CD4-positive, alpha-beta memory T cell (primary cell): ENCODE measurements around the gene CHCHD5. TPM values are rescaled to one million over a fixed set of nuclear protein-coding genes. Genes with fewer than 3 reads are reported as not detected.
"Not testable (repeated sequence)": the region's sequence is repeated elsewhere in the genome, so short reads cannot be mapped to it uniquely, and the experiment has no call there.

Experiments used
- CTCF ChIA-PET: fragments of 350-600 bp; sonication (Branson Sonifier 250); formaldehyde crosslinking; loops from one replicate; lab custom pipeline; 2021; ENCODE audit warnings: inconsistent platforms; ENCODE audit not compliant: partially characterized antibody; lab: Charles Lee
- POLR2A ChIA-PET: fragments of 350-600 bp; sonication (Branson Sonifier 250); formaldehyde crosslinking; loops from one replicate; lab custom pipeline; 2021; ENCODE audit not compliant: partially characterized antibody; lab: Charles Lee
- DNase-seq, 5 donors: peaks; one replicate each; pipeline versions ENCODE4 v3.0.0 to v3.0.0-alpha.2; 2020 to 2022; ENCODE audit warnings: mixed read lengths in 1 of 5
- H3K27ac ChIP-seq: one replicate; pipeline ENCODE4 v1.7.0; 2013; ENCODE audit warnings: low read depth, low read length
- H3K27me3 ChIP-seq: 2 replicates; pipeline ENCODE4 v1.7.0; 2013; ENCODE audit warnings: mild to moderate bottlenecking, low read length, moderate library complexity; ENCODE audit not compliant: insufficient read depth
- H3K36me3 ChIP-seq: 2 replicates; pipeline ENCODE4 v1.7.0; 2013; ENCODE audit warnings: mild to moderate bottlenecking, low read length, moderate library complexity; ENCODE audit not compliant: insufficient read depth
- H3K4me1 ChIP-seq: 2 replicates; pipeline ENCODE4 v1.7.0; 2013; ENCODE audit warnings: mild to moderate bottlenecking, low read length, moderate library complexity; ENCODE audit not compliant: insufficient read depth
- H3K4me3 ChIP-seq, 2 donors: one replicate each; pipeline ENCODE4 v1.7.0; 2013; ENCODE audit warnings: low read length in 2 of 2, mild to moderate bottlenecking in 1 of 2
- H3K9me3 ChIP-seq, 2 donors: one replicate each; pipeline ENCODE4 v1.7.0; 2013; ENCODE audit warnings: low read length in 2 of 2, control low read depth in 1 of 2; ENCODE audit not compliant: control insufficient read depth in 1 of 2
- H3K27ac Mint-ChIP-seq, 7 donors: one replicate each; pipeline ENCODE4 v1.8.0; 2020 to 2021; ENCODE audit warnings: mixed read lengths in 7 of 7, mild to moderate bottlenecking in 6 of 7, inconsistent platforms in 3 of 7, moderate library complexity in 3 of 7
- H3K27me3 Mint-ChIP-seq, 2 donors: one replicate each; pipeline ENCODE4 v1.8.0; 2020 to 2021; ENCODE audit warnings: mixed read lengths in 2 of 2
- H3K36me3 Mint-ChIP-seq, 2 donors: one replicate each; pipeline ENCODE4 v1.8.0; 2020 to 2021; ENCODE audit warnings: mixed read lengths in 2 of 2, inconsistent platforms in 1 of 2, mild to moderate bottlenecking in 1 of 2
- H3K4me1 Mint-ChIP-seq, 4 donors: one replicate each; pipeline ENCODE4 v1.8.0; 2020 to 2021; ENCODE audit warnings: mixed read lengths in 4 of 4, mild to moderate bottlenecking in 1 of 4
- H3K4me3 Mint-ChIP-seq, 8 donors: one replicate each; pipeline ENCODE4 v1.8.0; 2020 to 2021; ENCODE audit warnings: mixed read lengths in 8 of 8, mild to moderate bottlenecking in 7 of 8, moderate library complexity in 6 of 8, inconsistent platforms in 3 of 8
- H3K9me3 Mint-ChIP-seq, 8 donors: one replicate each; pipeline ENCODE4 v1.8.0; 2020 to 2021; ENCODE audit warnings: mixed read lengths in 8 of 8, mild to moderate bottlenecking in 5 of 8, inconsistent platforms in 3 of 8, moderate library complexity in 1 of 8
- intact Hi-C: fragments of 100-400 bp; cut with micrococcal nuclease; formaldehyde crosslinking; loops from one replicate; pipeline ENCODE4 v1.15.1; 2023
- polyA plus RNA-seq, 2 donors: library from polyadenylated mRNA; unstranded; fragments of 300-500 nt; fragmentation: Illumina TruSeq; gene quantifications; one replicate each; pipeline ENCODE4 v1.2.3, GENCODE V29; 2021
- total RNA-seq, 2 experiments: library from RNA; stranded (reverse); gene quantifications; one replicate each; pipeline ENCODE4 v1.2.3, GENCODE V29; 2021

CHCHD5 gene
- total and polyA plus RNA-seq, 4 experiments from 2014 or later = 23.3 to 71.1 (median 32.5) TPM

- CTCF ChIA-PET = interaction anchor here (2.0 kb wide), 1 partner anchor 62 kb away, joined by 6 read pairs; no protein-coding TSS in a partner anchor
- H3K9me3 Mint-ChIP-seq = peaks cover 0 to 2% (median 0%) of the 10 kb centered on the region in 8 donors
- intact Hi-C loops = loop anchor here (1.0 kb wide), 4 partner anchors 42 to 487 kb away; partner anchors contain the start of genes CHCHD5, SLC20A1 and TMEM87B
Observed at GRCh38 chr2:112542123-112542983, 42.1 kb upstream of the CHCHD5 start, which contains the start of gene POLR1B. Gene POLR1B (plus strand): TSS chr2:112542465. CDS start chr2:112542495, 30 bp downstream.

GRCh38 chr2:112542984-112543661 is 41.3 kb upstream of the CHCHD5 start:
- H3K36me3 ChIP-seq = peaks cover 10% of the 10 kb centered on the region
- peaks cover 24% of the 10 kb centered on the region for H3K4me1 ChIP-seq
- DNase-seq = peak in 4 of 5 donors; percentile 1 to 11 (median 3)
- Mint-ChIP-seq H3K27me3 (no peaks in the 10 kb centered on the region), H3K36me3 (peaks cover 15 to 23% of the 10 kb centered on the region in 2 donors), H3K4me1 (peaks cover 5 to 12% (median 10%) of the 10 kb centered on the region in 4 donors), H3K27ac (no peak overlapping the region), H3K4me3 (no peak overlapping the region), H3K9me3 (peaks cover 0 to 2% (median 0%) of the 10 kb centered on the region in 8 donors)
- peak overlapping the region; percentile 90 for H3K27ac ChIP-seq
- ChIA-PET CTCF (interaction anchor here (0.6 to 2.0 kb wide), 3 partner anchors 23 to 82 kb away, joined by 3 to 6 read pairs (median 3); no protein-coding TSS in a partner anchor), POLR2A (interaction anchor here (1.5 to 4.1 kb wide), 3 partner anchors 41 to 660 kb away, joined by 3 to 27 read pairs (median 21); partner anchors contain the start of gene CHCHD5)
- intact Hi-C loops = loop anchor here (1.0 kb wide), 4 partner anchors 41 to 488 kb away; partner anchors contain the start of genes CHCHD5, SLC20A1 and TMEM87B
- H3K4me3 ChIP-seq = peak overlapping the region; percentile 70 to 98
- no peaks in the 10 kb centered on the region for H3K27me3 ChIP-seq
- H3K9me3 ChIP-seq = no peaks in the 10 kb centered on the region

More at GRCh38 chr2:112542123-112542983, 42.1 kb upstream of the CHCHD5 start, which contains the start of gene POLR1B:
- Mint-ChIP-seq H3K27ac (no peak within 1 kb of the TSS), H3K4me1 (peaks cover 5 to 12% (median 10%) of the 10 kb centered on the region in 4 donors), H3K36me3 (peaks cover 7 to 15% of the 10 kb centered on the region in 2 donors), H3K4me3 (no peak within 1 kb of the TSS), H3K27me3 (no peaks in the 10 kb centered on the region)
- Histone ChIP-seq H3K4me1 (peaks cover 24% of the 10 kb centered on the region), H3K27me3 (no peaks in the 10 kb centered on the region), H3K4me3 (peak within 1 kb of the TSS; percentile 70 to 98), H3K9me3 (no peaks in the 10 kb centered on the region), H3K27ac (peak within 1 kb of the TSS; percentile 90), H3K36me3 (peaks cover 2% of the 10 kb centered on the region)
- DNase-seq = peak; percentile 77 to 85 (median 81)
- POLR2A ChIA-PET = interaction anchor here (0.5 to 4.1 kb wide), 5 partner anchors 42 to 659 kb away, joined by 3 to 27 read pairs (median 4); partner anchors contain the start of genes CHCHD5 and ZC3H8

- Histone ChIP-seq H3K27me3 (no peaks in the 10 kb centered on the region), H3K9me3 (no peaks in the 10 kb centered on the region), H3K4me1 (peaks cover 15% of the 10 kb centered on the region), H3K36me3 (peaks cover 43% of the 10 kb centered on the region), H3K27ac (no peak overlapping the region), H3K4me3 (no peak overlapping the region)
- Mint-ChIP-seq H3K4me3 (no peak overlapping the region), H3K27ac (peak overlapping the region in 1 of 7 donors; percentile 36), H3K36me3 (peaks cover 48 to 49% of the 10 kb centered on the region in 2 donors), H3K27me3 (no peaks in the 10 kb centered on the region), H3K4me1 (peaks cover 0 to 11% (median 4%) of the 10 kb centered on the region in 4 donors), H3K9me3 (no peaks in the 10 kb centered on the region)
- intact Hi-C loops = no loop called here
- CTCF ChIA-PET = interaction anchor here (0.8 kb wide), 1 partner anchor 36 kb away, joined by 6 read pairs; no protein-coding TSS in a partner anchor
- POLR2A ChIA-PET = no interaction called here
- no peak for DNase-seq
Observed at GRCh38 chr2:112547333-112547732, 37.1 kb upstream of the CHCHD5 start.

- DNase-seq = no peak
- no peak overlapping the region for H3K4me3 Mint-ChIP-seq
- H3K9me3 Mint-ChIP-seq = no peaks in the 10 kb centered on the region
- peaks cover 52% of the 10 kb centered on the region for H3K36me3 ChIP-seq
- H3K27me3 Mint-ChIP-seq = no peaks in the 10 kb centered on the region
- no peaks in the 10 kb centered on the region for H3K9me3 ChIP-seq
- no peaks in the 10 kb centered on the region for H3K27me3 ChIP-seq
- no peak overlapping the region for H3K27ac ChIP-seq
- peaks cover under 1% of the 10 kb centered on the region for H3K4me1 ChIP-seq
- CTCF ChIA-PET = no interaction called here
- intact Hi-C loops = no loop called here
- peaks cover 62 to 64% of the 10 kb centered on the region in 2 donors for H3K36me3 Mint-ChIP-seq
- peaks cover 0 to 14% (median 4%) of the 10 kb centered on the region in 4 donors for H3K4me1 Mint-ChIP-seq
- H3K27ac Mint-ChIP-seq = no peak overlapping the region
- no peak overlapping the region for H3K4me3 ChIP-seq
- POLR2A ChIA-PET = no interaction called here
Observed at GRCh38 chr2:112548980-112549379, 35.4 kb upstream of the CHCHD5 start.

DNA sequence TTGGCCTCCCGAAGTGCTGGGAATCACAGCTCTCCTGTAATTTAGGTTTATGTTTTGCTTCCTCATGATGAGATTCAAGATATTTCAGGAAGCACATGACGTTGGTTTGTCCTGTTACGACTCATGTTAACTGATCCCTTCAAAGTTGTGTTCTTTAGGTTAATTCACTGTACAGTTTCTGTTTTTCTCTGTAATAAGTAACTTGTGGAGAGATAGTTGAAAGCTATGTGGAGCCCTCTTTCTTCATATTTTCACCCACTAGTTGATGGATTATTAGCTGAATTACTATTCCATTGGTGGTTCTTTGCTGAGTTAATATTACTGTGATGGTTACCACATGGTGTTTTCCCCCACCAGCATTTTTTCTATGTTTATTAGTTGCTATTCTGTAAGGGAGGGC is 18.3 kb upstream of the CHCHD5 start:
- no peak overlapping the region for H3K27ac ChIP-seq
- Mint-ChIP-seq H3K36me3 (peaks cover 62 to 69% of the 10 kb centered on the region in 2 donors), H3K4me3 (no peak overlapping the region), H3K27me3 (no peaks in the 10 kb centered on the region), H3K4me1 (peaks cover 0 to 2% (median under 1%) of the 10 kb centered on the region in 4 donors), H3K27ac (peak overlapping the region in 1 of 7 donors; percentile 25), H3K9me3 (peaks cover 0 to 14% (median 7%) of the 10 kb centered on the region in 8 donors)
- intact Hi-C loops = no loop called here
- peaks cover 48% of the 10 kb centered on the region for H3K36me3 ChIP-seq
- H3K4me3 ChIP-seq = no peak overlapping the region
- no peak for DNase-seq
- no peaks in the 10 kb centered on the region for H3K9me3 ChIP-seq
- ChIA-PET CTCF (no interaction called here), POLR2A (no interaction called here)
- H3K4me1 ChIP-seq = no peaks in the 10 kb centered on the region
- H3K27me3 ChIP-seq = no peaks in the 10 kb centered on the region

DNA sequence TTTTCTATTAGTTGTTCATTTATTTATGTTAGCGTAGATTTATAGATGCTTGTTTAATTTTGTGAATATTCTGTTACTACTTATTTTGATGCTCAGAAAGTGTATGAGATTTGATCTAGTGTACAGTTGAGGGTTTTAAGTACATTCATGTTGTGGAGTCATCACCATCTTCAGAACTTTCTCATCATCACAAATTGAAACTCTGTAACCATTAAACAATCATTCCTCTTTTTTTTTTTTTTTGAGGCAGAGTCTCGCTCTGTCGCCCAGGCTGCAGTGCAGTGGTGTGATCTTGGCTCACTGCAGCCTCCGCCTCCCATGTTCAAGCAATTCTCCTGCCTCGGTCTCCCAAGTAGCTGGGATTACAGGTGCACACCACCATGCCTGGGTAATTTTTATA is 17.9 kb upstream of the CHCHD5 start:
- CTCF ChIA-PET, H3K27ac ChIP-seq, intact Hi-C loops, H3K27ac Mint-ChIP-seq, H3K9me3 ChIP-seq, H3K4me1 Mint-ChIP-seq, H3K27me3 ChIP-seq, H3K4me1 ChIP-seq, H3K4me3 Mint-ChIP-seq, H3K27me3 Mint-ChIP-seq, H3K4me3 ChIP-seq, DNase-seq, POLR2A ChIA-PET: not testable (repeated sequence)
- peaks cover 48% of the 10 kb centered on the region for H3K36me3 ChIP-seq
- peaks cover 62 to 69% of the 10 kb centered on the region in 2 donors for H3K36me3 Mint-ChIP-seq
- H3K9me3 Mint-ChIP-seq = peaks cover 0 to 14% (median 7%) of the 10 kb centered on the region in 8 donors
